Pons (tissue), 1 donor: Measurements from ENCODE around the gene RAD51B.
"Not testable (repeated sequence)": the region's sequence is repeated elsewhere in the genome, so short reads cannot be mapped to it uniquely, and the experiment has no call there.

Experiments
- DNase-seq: peaks from one replicate; pipeline ENCODE4 v3.0.0-alpha.2; 2016; ENCODE audit warnings: low spot score

Gene RAD51B

GRCh38 chr14:67819563-67820421 is at the start of gene RAD51B:
RAD51B (plus strand) TSS chr14:67819779.
- peak; percentile 86 for DNase-seq

- no peak for DNase-seq
Observed at GRCh38 chr14:67773844-67774377, 45.7 kb upstream of the RAD51B start.

GRCh38 chr14:67776653-67777322 is 42.8 kb upstream of the RAD51B start:
- no peak for DNase-seq

GRCh38 chr14:67778792-67779191 is 40.8 kb upstream of the RAD51B start:
- DNase-seq = no peak

GRCh38 chr14:67782090-67782489 is 37.5 kb upstream of the RAD51B start:
- DNase-seq = no peak

- no peak for DNase-seq
Observed at GRCh38 chr14:67784244-67784823, 35.2 kb upstream of the RAD51B start.

GRCh38 chr14:67785270-67786109 is 34.1 kb upstream of the RAD51B start:
- no peak for DNase-seq

GRCh38 chr14:67787673-67788072 is 31.9 kb upstream of the RAD51B start:
- DNase-seq = no peak

- no peak for DNase-seq
Observed at GRCh38 chr14:67798731-67799130, 20.8 kb upstream of the RAD51B start.

- no peak for DNase-seq
Observed at GRCh38 chr14:67800743-67801142, 18.8 kb upstream of the RAD51B start.

GRCh38 chr14:67806246-67806645 is 13.3 kb upstream of the RAD51B start:
- no peak for DNase-seq

GRCh38 chr14:67814821-67815220 is 4.8 kb upstream of the RAD51B start:
- no peak for DNase-seq

- DNase-seq = peak; percentile 56
Observed at GRCh38 chr14:67815573-67816225, 3.9 kb upstream of the RAD51B start.

- DNase-seq = peak; percentile 98
Observed at GRCh38 chr14:67816326-67817002, 3.1 kb upstream of the RAD51B start, which contains the start of gene ZFYVE26. ZFYVE26 (minus strand) TSS chr14:67816590; CDS start chr14:67815963, 627 bp downstream.

GRCh38 chr14:67817750-67818438 is 1.7 kb upstream of the RAD51B start:
- DNase-seq = no peak

- not testable (repeated sequence) for DNase-seq
Observed at GRCh38 chr14:67818476-67818875, 1.1 kb upstream of the RAD51B start.

GRCh38 chr14:67820428-67820971 is 921 bp downstream of the RAD51B start:
- no peak for DNase-seq

- DNase-seq = no peak
Observed at GRCh38 chr14:67821121-67821520, 1.5 kb downstream of the RAD51B start.

GRCh38 chr14:67831113-67831512 is 11.5 kb downstream of the RAD51B start:
- DNase-seq = no peak

- no peak for DNase-seq
Observed at GRCh38 chr14:67833403-67833802, 13.8 kb downstream of the RAD51B start.
